Neural cell (in vitro differentiated cells): Measurements from ENCODE around the gene TINAGL1.

ENCODE experiments used
- EP300 ChIP-seq: fragments of 450-650 bp; conservative IDR thresholded peaks from 2 replicates; pipeline ENCODE4 v1.6.1; 2014; ENCODE audit warnings: antibody characterized with exemption, mild to moderate bottlenecking, moderate library complexity; ENCODE audit not compliant: poor library complexity, severe bottlenecking
- POLR2AphosphoS5 ChIP-seq: IDR thresholded peaks from 2 replicates; pipeline ENCODE4 v1.6.1; 2012
- TF ChIP-seq, protein P1 (sequence below): fragments of 450-650 bp; IDR thresholded peaks from 2 replicates; pipeline ENCODE4 v1.5.1; 2014; ENCODE audit warnings: antibody characterized with exemption, mild to moderate bottlenecking, moderate library complexity; ENCODE audit not compliant: poor library complexity, severe bottlenecking
- TF ChIP-seq, protein P2 (sequence below): IDR thresholded peaks from 2 replicates; pipeline ENCODE4 v1.6.1; 2012; ENCODE audit warnings: borderline replicate concordance

- TF ChIP-seq, protein P1, sequence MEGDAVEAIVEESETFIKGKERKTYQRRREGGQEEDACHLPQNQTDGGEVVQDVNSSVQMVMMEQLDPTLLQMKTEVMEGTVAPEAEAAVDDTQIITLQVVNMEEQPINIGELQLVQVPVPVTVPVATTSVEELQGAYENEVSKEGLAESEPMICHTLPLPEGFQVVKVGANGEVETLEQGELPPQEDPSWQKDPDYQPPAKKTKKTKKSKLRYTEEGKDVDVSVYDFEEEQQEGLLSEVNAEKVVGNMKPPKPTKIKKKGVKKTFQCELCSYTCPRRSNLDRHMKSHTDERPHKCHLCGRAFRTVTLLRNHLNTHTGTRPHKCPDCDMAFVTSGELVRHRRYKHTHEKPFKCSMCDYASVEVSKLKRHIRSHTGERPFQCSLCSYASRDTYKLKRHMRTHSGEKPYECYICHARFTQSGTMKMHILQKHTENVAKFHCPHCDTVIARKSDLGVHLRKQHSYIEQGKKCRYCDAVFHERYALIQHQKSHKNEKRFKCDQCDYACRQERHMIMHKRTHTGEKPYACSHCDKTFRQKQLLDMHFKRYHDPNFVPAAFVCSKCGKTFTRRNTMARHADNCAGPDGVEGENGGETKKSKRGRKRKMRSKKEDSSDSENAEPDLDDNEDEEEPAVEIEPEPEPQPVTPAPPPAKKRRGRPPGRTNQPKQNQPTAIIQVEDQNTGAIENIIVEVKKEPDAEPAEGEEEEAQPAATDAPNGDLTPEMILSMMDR = no peak
- TF ChIP-seq EP300 (no peak), POLR2AphosphoS5 (no peak)
- TF ChIP-seq, protein P2, sequence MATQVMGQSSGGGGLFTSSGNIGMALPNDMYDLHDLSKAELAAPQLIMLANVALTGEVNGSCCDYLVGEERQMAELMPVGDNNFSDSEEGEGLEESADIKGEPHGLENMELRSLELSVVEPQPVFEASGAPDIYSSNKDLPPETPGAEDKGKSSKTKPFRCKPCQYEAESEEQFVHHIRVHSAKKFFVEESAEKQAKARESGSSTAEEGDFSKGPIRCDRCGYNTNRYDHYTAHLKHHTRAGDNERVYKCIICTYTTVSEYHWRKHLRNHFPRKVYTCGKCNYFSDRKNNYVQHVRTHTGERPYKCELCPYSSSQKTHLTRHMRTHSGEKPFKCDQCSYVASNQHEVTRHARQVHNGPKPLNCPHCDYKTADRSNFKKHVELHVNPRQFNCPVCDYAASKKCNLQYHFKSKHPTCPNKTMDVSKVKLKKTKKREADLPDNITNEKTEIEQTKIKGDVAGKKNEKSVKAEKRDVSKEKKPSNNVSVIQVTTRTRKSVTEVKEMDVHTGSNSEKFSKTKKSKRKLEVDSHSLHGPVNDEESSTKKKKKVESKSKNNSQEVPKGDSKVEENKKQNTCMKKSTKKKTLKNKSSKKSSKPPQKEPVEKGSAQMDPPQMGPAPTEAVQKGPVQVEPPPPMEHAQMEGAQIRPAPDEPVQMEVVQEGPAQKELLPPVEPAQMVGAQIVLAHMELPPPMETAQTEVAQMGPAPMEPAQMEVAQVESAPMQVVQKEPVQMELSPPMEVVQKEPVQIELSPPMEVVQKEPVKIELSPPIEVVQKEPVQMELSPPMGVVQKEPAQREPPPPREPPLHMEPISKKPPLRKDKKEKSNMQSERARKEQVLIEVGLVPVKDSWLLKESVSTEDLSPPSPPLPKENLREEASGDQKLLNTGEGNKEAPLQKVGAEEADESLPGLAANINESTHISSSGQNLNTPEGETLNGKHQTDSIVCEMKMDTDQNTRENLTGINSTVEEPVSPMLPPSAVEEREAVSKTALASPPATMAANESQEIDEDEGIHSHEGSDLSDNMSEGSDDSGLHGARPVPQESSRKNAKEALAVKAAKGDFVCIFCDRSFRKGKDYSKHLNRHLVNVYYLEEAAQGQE = no peak
Observed at GRCh38 chr1:31593136-31593665, 16.9 kb downstream of the TINAGL1 start.
